Esophagus muscularis mucosa (tissue), 4 donors: ENCODE data around the gene NMUR1. TPM values are rescaled to one million over a fixed set of nuclear protein-coding genes. Genes with fewer than 3 reads are reported as not detected.

Experiments used
- DNase-seq: peaks from one replicate; pipeline ENCODE4 v3.0.0-alpha.2; 2017; ENCODE audit errors: extremely low spot score
- H3K27ac ChIP-seq, 4 donors: fragments of 200-600 bp; sonication (generic); replicated peaks in 1 of 4; 1 replicate in 3 of 4; 2 replicates in 1 of 4; pipeline ENCODE4 v1.5.1; 2016 to 2019; ENCODE audit warnings: mild to moderate bottlenecking in 1 of 4
- H3K27me3 ChIP-seq, 4 donors: fragments of 200-600 bp; sonication (generic); one replicate each; pipeline versions ENCODE4 v1.5.1 to v1.6.0; 2016 to 2019
- H3K36me3 ChIP-seq, 4 donors: fragments of 200-600 bp; sonication (generic); one replicate each; pipeline ENCODE4 v1.5.1; 2016 to 2019
- H3K4me1 ChIP-seq, 4 donors: fragments of 200-600 bp; sonication (generic); one replicate each; pipeline ENCODE4 v1.5.1; 2016 to 2019
- H3K4me3 ChIP-seq, 4 donors: fragments of 200-600 bp; sonication (generic); 1 replicate in 2 of 4; 2 replicates in 2 of 4; pipeline ENCODE4 v1.5.1; 2016 to 2019; ENCODE audit warnings: mild to moderate bottlenecking in 4 of 4, moderate library complexity in 1 of 4
- H3K9me3 ChIP-seq, 4 donors: fragments of 200-600 bp; sonication (generic); 1 replicate in 3 of 4; 2 replicates in 1 of 4; pipeline ENCODE4 v1.5.1; 2016 to 2019
- CTCF ChIP-seq, 3 experiments: fragments of 200-600 bp in 2 of 3; fragments of 450-650 bp in 1 of 3; sonication (generic) in 2 of 3; IDR thresholded peaks; one replicate each; pipeline ENCODE4 v1.5.1; 2017 to 2019; ENCODE audit warnings: antibody characterized with exemption in 3 of 3, mild to moderate bottlenecking in 2 of 3, moderate library complexity in 1 of 3
- EP300 ChIP-seq: sonication (generic); formaldehyde crosslinking; IDR thresholded peaks from one replicate; pipeline ENCODE4 v1.6.1; 2017; ENCODE audit warnings: antibody characterized with exemption
- POLR2A ChIP-seq: fragments of 450-650 bp; IDR thresholded peaks from one replicate; pipeline ENCODE4 v1.6.1; 2017; ENCODE audit warnings: antibody characterized with exemption, moderate library complexity, mild to moderate bottlenecking, low read depth
- POLR2AphosphoS5 ChIP-seq, 2 donors: sonication (generic); formaldehyde crosslinking; IDR thresholded peaks; one replicate each; pipeline ENCODE4 v1.6.1; 2017; ENCODE audit warnings: antibody characterized with exemption in 2 of 2
- WGBS: methylation state at CpG from one replicate; pipeline ENCODE4 v1.1.5; 2018; 5-methylcytosine and 5-hydroxymethylcytosine counted together
- intact Hi-C: fragments of 100-400 bp; cut with DNase I; formaldehyde crosslinking; loops from one replicate; pipeline ENCODE4 v1.15.1; 2023
- total RNA-seq, 4 donors: library from RNA; depleted of rRNA; stranded (reverse); fragments of >200 nt; gene quantifications; one replicate each; pipeline versions ENCODE4 v1.1.0 to v1.2.1, GENCODE V29; 2016

The NMUR1 gene
- total RNA-seq, 4 donors from 2014 or later, result 1.2 to 5.4 (median 2.5) TPM

- intact Hi-C loops, result no loop called here
Measured at GRCh38 chr2:231527091-231527395, 3.2 kb downstream of the NMUR1 start.

GRCh38 chr2:231526341-231527090 lies 3.7 kb downstream of the NMUR1 start:
- H3K9me3 ChIP-seq, result no peaks in the 10 kb centered on the region
- no peak overlapping the region for H3K4me3 ChIP-seq
- H3K36me3 ChIP-seq, result no peaks in the 10 kb centered on the region
- TF ChIP-seq CTCF (IDR thresholded peaks at IDR 0.05) (no peak), POLR2AphosphoS5 (IDR thresholded peaks at IDR 0.05) (no peak), EP300 (no peak), POLR2A (no peak)
- H3K27me3 ChIP-seq, result peaks cover 0 to 6% (median 1%) of the 10 kb centered on the region in 4 donors
- no peak overlapping the region for H3K27ac ChIP-seq
- DNase-seq, result no peak
- H3K4me1 ChIP-seq, result peaks cover 5 to 29% (median 20%) of the 10 kb centered on the region in 4 donors
- 93% methylated on average over 16 of the region's 16 CpGs for WGBS
- intact Hi-C loops, result no loop called here

More at GRCh38 chr2:231527091-231527395, 3.2 kb downstream of the NMUR1 start:
- no peak overlapping the region for H3K27ac ChIP-seq
- no peaks in the 10 kb centered on the region for H3K36me3 ChIP-seq
- DNase-seq, result no peak
- no peak overlapping the region for H3K4me3 ChIP-seq
- no peaks in the 10 kb centered on the region for H3K9me3 ChIP-seq
- no peak for TF ChIP-seq CTCF (IDR thresholded peaks at IDR 0.05)
- no peak for TF ChIP-seq POLR2A
- no peak for TF ChIP-seq POLR2AphosphoS5 (IDR thresholded peaks at IDR 0.05)
- no peak for TF ChIP-seq EP300
- WGBS, result 81% methylated on average over 7 of the region's 7 CpGs
- peaks cover 0 to 6% (median 1%) of the 10 kb centered on the region in 4 donors for H3K27me3 ChIP-seq
- H3K4me1 ChIP-seq, result peaks cover 5 to 29% (median 20%) of the 10 kb centered on the region in 4 donors

- H3K9me3 ChIP-seq, result no peaks in the 10 kb centered on the region
- peaks cover 5 to 25% (median 16%) of the 10 kb centered on the region in 4 donors for H3K4me1 ChIP-seq
- WGBS, result 95% methylated on average over 22 of the region's 24 CpGs
- no peak overlapping the region for H3K4me3 ChIP-seq
- no peak overlapping the region for H3K27ac ChIP-seq
- no peaks in the 10 kb centered on the region for H3K36me3 ChIP-seq
- TF ChIP-seq EP300, result no peak
- TF ChIP-seq POLR2A, result no peak
- TF ChIP-seq POLR2AphosphoS5 (IDR thresholded peaks at IDR 0.05), result no peak
- no peak for TF ChIP-seq CTCF (IDR thresholded peaks at IDR 0.05)
- intact Hi-C loops, result no loop called here
- peaks cover 0 to 6% (median 1%) of the 10 kb centered on the region in 4 donors for H3K27me3 ChIP-seq
- no peak for DNase-seq
Measured at GRCh38 chr2:231525248-231526163, 4.7 kb downstream of the NMUR1 start.

GRCh38 chr2:231524477-231525247 lies 5.6 kb downstream of the NMUR1 start:
- TF ChIP-seq EP300, result no peak
- TF ChIP-seq POLR2AphosphoS5 (IDR thresholded peaks at IDR 0.05), result no peak
- no peak for TF ChIP-seq CTCF (IDR thresholded peaks at IDR 0.05)
- TF ChIP-seq POLR2A, result no peak
- Histone ChIP-seq H3K36me3 (no peaks in the 10 kb centered on the region), H3K9me3 (no peaks in the 10 kb centered on the region), H3K27ac (no peak overlapping the region), H3K4me1 (peaks cover 0 to 16% (median 8%) of the 10 kb centered on the region in 4 donors), H3K27me3 (no peaks in the 10 kb centered on the region), H3K4me3 (no peak overlapping the region)
- no peak for DNase-seq
- intact Hi-C loops, result no loop called here
- 80% methylated on average over 10 of the region's 16 CpGs for WGBS
